ENCODE data around the gene SPDYE5. TPM values are rescaled to one million over a fixed set of nuclear protein-coding genes. Genes with fewer than 3 reads are reported as not detected.
A peak's percentile ranks its signal among the peaks of the same experiment; 100 is the strongest.

The SPDYE5 gene
- total RNA-seq, 1 experiment from 2014 or later, result not detected

- Histone ChIP-seq H3K23ac (ENCODE audit: insufficient read length, low read depth, low read length) (no peak overlapping the region), H3K23me2 (ENCODE audit: insufficient read length, low read depth, low read length, poor library complexity, severe bottlenecking) (no peaks in the 10 kb centered on the region), H2BK15ac (ENCODE audit: low read depth, low read length) (no peak overlapping the region), H3K14ac (ENCODE audit: insufficient read depth, low read length) (no peak overlapping the region), H2BK12ac (ENCODE audit: insufficient read length, low read depth, low read length) (no peak overlapping the region), H3T11ph (ENCODE audit: low read length) (no peak overlapping the region), H2AFZ (ENCODE audit: low read length) (no peak overlapping the region), H2BK20ac (ENCODE audit: low read depth, low read length, poor library complexity, severe bottlenecking) (no peak overlapping the region), H3K9ac (ENCODE audit: extremely low read depth, insufficient read length, low read length) (no peak overlapping the region), H3K56ac (ENCODE audit: insufficient read length, low read depth, low read length) (no peak overlapping the region), H2AK5ac (ENCODE audit: insufficient read length, low read length) (no peak overlapping the region), H4K91ac (ENCODE audit: insufficient read length, low read depth, low read length) (no peak overlapping the region), H4K20me1 (ENCODE audit: control insufficient read depth, insufficient read depth, insufficient read length) (no peaks in the 10 kb centered on the region), H4K5ac (ENCODE audit: insufficient read length, low read depth, low read length) (no peak overlapping the region), H2BK120ac (ENCODE audit: low read depth, low read length, poor library complexity, severe bottlenecking) (no peak overlapping the region), H3K18ac (ENCODE audit: insufficient read length, low read depth, low read length) (no peak overlapping the region), H3K79me2 (ENCODE audit: insufficient read depth, low read length) (no peaks in the 10 kb centered on the region), H3K4me1 (ENCODE audit: insufficient read depth, low read length) (peaks cover 3% of the 10 kb centered on the region; the same call in 1 of the 2 replicates), H3K27ac (ENCODE audit: insufficient read length, low read depth, low read length) (no peak overlapping the region), H2BK5ac (ENCODE audit: insufficient read length, low read length) (no peak overlapping the region), H3K9me3 (ENCODE audit: control insufficient read depth, low read depth, low read length) (no peaks in the 10 kb centered on the region), H3K4ac (ENCODE audit: low read depth, low read length) (no peak overlapping the region), H3K79me1 (ENCODE audit: insufficient read depth, low read depth, low read length, poor library complexity, severe bottlenecking) (no peaks in the 10 kb centered on the region), H3K27me3 (ENCODE audit: insufficient read depth, low read length) (no peaks in the 10 kb centered on the region), H4K8ac (replicated peaks; ENCODE audit: insufficient read length, low read depth, low read length) (no peak overlapping the region), H3K4me2 (ENCODE audit: insufficient read depth, insufficient read length, low read length) (no peak overlapping the region)
- Mint-ChIP-seq H3K4me3 (peak overlapping the region in 1 of 2 experiments; percentile 44; a peak in 2 of 5 replicates), H3K36me3 (ENCODE audit: insufficient read depth in 1 of 3, low read depth in 3 of 3) (peaks cover 18 to 40% (median 26%) of the 10 kb centered on the region in 3 experiments; a peak in 6 of 7 replicates), H3K27me3 (ENCODE audit: low read depth) (no peaks in the 10 kb centered on the region), H3K4me1 (peaks cover 6 to 9% of the 10 kb centered on the region in 2 experiments), H3K9me3 (no peaks in the 10 kb centered on the region), H3K27ac (no peak overlapping the region)
- no peak for TF ChIP-seq CTCF (conservative IDR thresholded peaks at IDR 0.05)
- WGBS (ENCODE audit: extremely low coverage, insufficient read length, low lambda C conversion rate), result no CpG with 5 or more reads among the region's 4 CpGs
- DNase-seq, result no peak
These were observed 40.5 kb downstream of the SPDYE5 start for GRCh38 chr7:75532639-75533038.
